ENCODE measurements around the gene SDK2.

Gene SDK2

GRCh38 chr17:73613271-73614233 lies 30.7 kb downstream of the SDK2 start:
- FAIRE-seq, result no peak
- DNase-seq (ENCODE audit: insufficient read length, low spot score), result no peak

- no peak for DNase-seq (ENCODE audit: insufficient read length, low spot score)
- no peak for FAIRE-seq
Observed at GRCh38 chr17:73612031-73612472, 32.2 kb downstream of the SDK2 start.

- no peak for DNase-seq (ENCODE audit: insufficient read length, low spot score)
- no peak for FAIRE-seq
Observed at GRCh38 chr17:73611630-73612029, 32.6 kb downstream of the SDK2 start.

GRCh38 chr17:73610331-73610911 lies 33.8 kb downstream of the SDK2 start:
- DNase-seq (ENCODE audit: insufficient read length, low spot score) (no peak), FAIRE-seq (no peak)

GRCh38 chr17:73609758-73610157 lies 34.5 kb downstream of the SDK2 start:
- FAIRE-seq (no peak), DNase-seq (ENCODE audit: insufficient read length, low spot score) (no peak)

GRCh38 chr17:73609060-73609459 lies 35.2 kb downstream of the SDK2 start:
- DNase-seq (ENCODE audit: insufficient read length, low spot score), result no peak
- no peak for FAIRE-seq

GRCh38 chr17:73605444-73605843 lies 38.8 kb downstream of the SDK2 start:
- FAIRE-seq (no peak), DNase-seq (ENCODE audit: insufficient read length, low spot score) (no peak)

- DNase-seq (ENCODE audit: insufficient read length, low spot score) (no peak), FAIRE-seq (no peak)
Observed at GRCh38 chr17:73604476-73604875, 39.8 kb downstream of the SDK2 start.

- FAIRE-seq (no peak), DNase-seq (ENCODE audit: insufficient read length, low spot score) (no peak)
Observed at GRCh38 chr17:73603971-73604370, 40.3 kb downstream of the SDK2 start.

GRCh38 chr17:73600103-73600871 lies 44.0 kb downstream of the SDK2 start:
- DNase-seq (ENCODE audit: insufficient read length, low spot score), result no peak
- no peak for FAIRE-seq

- DNase-seq (ENCODE audit: insufficient read length, low spot score) (no peak), FAIRE-seq (no peak)
Observed at GRCh38 chr17:73599599-73599998, 44.6 kb downstream of the SDK2 start.

GRCh38 chr17:73598212-73598611 lies 46.0 kb downstream of the SDK2 start:
- DNase-seq (ENCODE audit: insufficient read length, low spot score), result no peak
- FAIRE-seq, result no peak

GRCh38 chr17:73595931-73596330 lies 48.3 kb downstream of the SDK2 start:
- DNase-seq (ENCODE audit: insufficient read length, low spot score) (no peak), FAIRE-seq (no peak)

- DNase-seq (ENCODE audit: insufficient read length, low spot score), result peak; percentile 36
- FAIRE-seq, result no peak
Observed at GRCh38 chr17:73595479-73595878, 48.8 kb downstream of the SDK2 start.

GRCh38 chr17:73595068-73595467 lies 49.2 kb downstream of the SDK2 start:
- DNase-seq (ENCODE audit: insufficient read length, low spot score) (no peak), FAIRE-seq (no peak)

GRCh38 chr17:73594598-73594997 lies 49.6 kb downstream of the SDK2 start:
- DNase-seq (ENCODE audit: insufficient read length, low spot score) (no peak), FAIRE-seq (no peak)

GRCh38 chr17:73594025-73594424 lies 50.2 kb downstream of the SDK2 start:
- DNase-seq (ENCODE audit: insufficient read length, low spot score), result no peak
- FAIRE-seq, result no peak

GRCh38 chr17:73593249-73593965 lies 50.8 kb downstream of the SDK2 start:
- DNase-seq (ENCODE audit: insufficient read length, low spot score) (no peak), FAIRE-seq (no peak)

- DNase-seq (ENCODE audit: insufficient read length, low spot score) (no peak), FAIRE-seq (no peak)
Observed at GRCh38 chr17:73592501-73592961, 51.7 kb downstream of the SDK2 start.

GRCh38 chr17:73592079-73592415 lies 52.2 kb downstream of the SDK2 start:
- DNase-seq (ENCODE audit: insufficient read length, low spot score) (no peak), FAIRE-seq (no peak)
